OCI-LY7 (cell line): ENCODE measurements around the gene HDAC4.

ENCODE experiments used
- CTCF ChIP-seq: fragments of 200-600 bp; sonication (generic); conservative IDR thresholded peaks from 2 replicates; pipeline ENCODE4 v1.5.1; 2014; ENCODE audit warnings: mild to moderate bottlenecking, antibody characterized with exemption, low read length, moderate library complexity, mixed read lengths
- EZH2phosphoT487 ChIP-seq: fragments of 200-600 bp; sonication (generic); IDR thresholded peaks from 2 replicates; pipeline ENCODE4 v1.6.1; 2018; ENCODE audit warnings: low read depth, borderline replicate concordance, mild to moderate bottlenecking, mixed run types, antibody characterized with exemption, low read length, moderate library complexity, mixed read lengths

GRCh38 chr2:239206851-239207250 is 194.0 kb downstream of the HDAC4 start:
- TF ChIP-seq CTCF (no peak), EZH2phosphoT487 (no peak)
